ENCODE results near the gene MAST3. TPM values are rescaled to one million over a fixed set of nuclear protein-coding genes. Genes with fewer than 3 reads are reported as not detected.

The MAST3 gene
- total RNA-seq, 1 experiment from 2014 or later, result 10.4 TPM

GRCh38 chr19:18167975-18168645, 70.5 kb downstream of the MAST3 start:
- no CpG with 5 or more reads among the region's 14 CpGs for WGBS (ENCODE audit: extremely low coverage, insufficient read length, low lambda C conversion rate)
- no peaks in the 10 kb centered on the region for H3K27me3 Mint-ChIP-seq (ENCODE audit: low read depth)
- Histone ChIP-seq H3K56ac (ENCODE audit: insufficient read length, low read depth, low read length) (no peak overlapping the region), H3K27me3 (ENCODE audit: insufficient read depth, low read length) (no peaks in the 10 kb centered on the region), H3K18ac (ENCODE audit: insufficient read length, low read depth, low read length) (no peak overlapping the region), H3T11ph (ENCODE audit: low read length) (no peak overlapping the region), H4K5ac (ENCODE audit: insufficient read length, low read depth, low read length) (no peak overlapping the region), H3K4me1 (ENCODE audit: insufficient read depth, low read length) (no peaks in the 10 kb centered on the region), H4K91ac (ENCODE audit: insufficient read length, low read depth, low read length) (no peak overlapping the region), H3K79me2 (ENCODE audit: insufficient read depth, low read length) (no peaks in the 10 kb centered on the region), H2AFZ (ENCODE audit: low read length) (no peak overlapping the region), H3K27ac (ENCODE audit: insufficient read length, low read depth, low read length) (no peak overlapping the region), H2BK12ac (ENCODE audit: insufficient read length, low read depth, low read length) (no peak overlapping the region), H3K23ac (ENCODE audit: insufficient read length, low read depth, low read length) (no peak overlapping the region), H3K79me1 (ENCODE audit: insufficient read depth, low read depth, low read length, poor library complexity, severe bottlenecking) (no peaks in the 10 kb centered on the region), H3K14ac (ENCODE audit: insufficient read depth, low read length) (no peak overlapping the region), H4K8ac (replicated peaks; ENCODE audit: insufficient read length, low read depth, low read length) (no peak overlapping the region), H3K23me2 (ENCODE audit: insufficient read length, low read depth, low read length, poor library complexity, severe bottlenecking) (no peaks in the 10 kb centered on the region), H2BK120ac (ENCODE audit: low read depth, low read length, poor library complexity, severe bottlenecking) (no peak overlapping the region), H2AK5ac (ENCODE audit: insufficient read length, low read length) (no peak overlapping the region), H2BK20ac (ENCODE audit: low read depth, low read length, poor library complexity, severe bottlenecking) (no peak overlapping the region), H3K4me2 (ENCODE audit: insufficient read depth, insufficient read length, low read length) (no peak overlapping the region), H3K9ac (ENCODE audit: extremely low read depth, insufficient read length, low read length) (no peak overlapping the region), H2BK15ac (ENCODE audit: low read depth, low read length) (no peak overlapping the region), H3K9me3 (ENCODE audit: control insufficient read depth, low read depth, low read length) (no peaks in the 10 kb centered on the region), H4K20me1 (ENCODE audit: control insufficient read depth, insufficient read depth, insufficient read length) (no peaks in the 10 kb centered on the region), H2BK5ac (ENCODE audit: insufficient read length, low read length) (no peak overlapping the region), H3K4ac (ENCODE audit: low read depth, low read length) (no peak overlapping the region)
- H3K9me3 Mint-ChIP-seq, result no peaks in the 10 kb centered on the region
- H3K4me3 Mint-ChIP-seq, result peak overlapping the region in 1 of 2 experiments; percentile 55; a peak in 1 of 5 replicates
- no peak for DNase-seq
- no peak overlapping the region; a peak in 2 of 7 replicates for H3K27ac Mint-ChIP-seq
- TF ChIP-seq CTCF (conservative IDR thresholded peaks at IDR 0.05), result peak; percentile 85
- H3K4me1 Mint-ChIP-seq, result peaks cover 2 to 4% of the 10 kb centered on the region in 2 experiments; a peak in 1 of 4 replicates
- peaks cover 28 to 62% (median 62%) of the 10 kb centered on the region in 3 experiments for H3K36me3 Mint-ChIP-seq (ENCODE audit: insufficient read depth in 1 of 3, low read depth in 3 of 3)

All from H9 (cell line).